Activated CD4-positive, alpha-beta memory T cell treated with anti-CD3 and anti-CD28 coated beads for 36 hours (primary cell): Measurements from ENCODE around the gene RBL2. TPM values are rescaled to one million over a fixed set of nuclear protein-coding genes. Genes with fewer than 3 reads are reported as not detected.
A peak's percentile ranks its signal among the peaks of the same experiment; 100 is the strongest.

Source experiments
- CTCF ChIA-PET: fragments of 350-600 bp; sonication (Branson Sonifier 250); formaldehyde crosslinking; loops from one replicate; lab custom pipeline; 2021; ENCODE audit warnings: antibody characterized with exemption, inconsistent platforms; lab: Charles Lee
- POLR2A ChIA-PET: fragments of 350-600 bp; sonication (Branson Sonifier 250); formaldehyde crosslinking; loops from one replicate; lab custom pipeline; 2021; ENCODE audit warnings: antibody characterized with exemption; lab: Charles Lee
- DNase-seq: peaks from one replicate; pipeline ENCODE4 v3.0.0-alpha.2; 2020
- H3K27ac Mint-ChIP-seq: one replicate; pipeline ENCODE4 v1.8.0; 2021; ENCODE audit warnings: mixed read lengths
- H3K27me3 Mint-ChIP-seq: one replicate; pipeline ENCODE4 v1.8.0; 2021; ENCODE audit warnings: mixed read lengths
- H3K36me3 Mint-ChIP-seq: one replicate; pipeline ENCODE4 v1.8.0; 2021; ENCODE audit warnings: mixed read lengths
- H3K4me1 Mint-ChIP-seq: one replicate; pipeline ENCODE4 v1.8.0; 2021; ENCODE audit warnings: low read depth, mixed read lengths
- H3K4me3 Mint-ChIP-seq: one replicate; pipeline ENCODE4 v1.8.0; 2021; ENCODE audit warnings: mild to moderate bottlenecking, mixed read lengths
- H3K9me3 Mint-ChIP-seq: one replicate; pipeline ENCODE4 v1.8.0; 2021; ENCODE audit warnings: mixed read lengths
- intact Hi-C: fragments of 100-400 bp; cut with micrococcal nuclease; formaldehyde crosslinking; loops from one replicate; pipeline ENCODE4 v1.15.1; 2023
- total RNA-seq, 2 experiments: library from RNA; stranded (reverse); gene quantifications; one replicate each; pipeline ENCODE4 v1.2.3, GENCODE V29; 2021

The RBL2 gene
- total RNA-seq, 2 experiments from 2014 or later: 79.9 to 84.6 TPM

DNA sequence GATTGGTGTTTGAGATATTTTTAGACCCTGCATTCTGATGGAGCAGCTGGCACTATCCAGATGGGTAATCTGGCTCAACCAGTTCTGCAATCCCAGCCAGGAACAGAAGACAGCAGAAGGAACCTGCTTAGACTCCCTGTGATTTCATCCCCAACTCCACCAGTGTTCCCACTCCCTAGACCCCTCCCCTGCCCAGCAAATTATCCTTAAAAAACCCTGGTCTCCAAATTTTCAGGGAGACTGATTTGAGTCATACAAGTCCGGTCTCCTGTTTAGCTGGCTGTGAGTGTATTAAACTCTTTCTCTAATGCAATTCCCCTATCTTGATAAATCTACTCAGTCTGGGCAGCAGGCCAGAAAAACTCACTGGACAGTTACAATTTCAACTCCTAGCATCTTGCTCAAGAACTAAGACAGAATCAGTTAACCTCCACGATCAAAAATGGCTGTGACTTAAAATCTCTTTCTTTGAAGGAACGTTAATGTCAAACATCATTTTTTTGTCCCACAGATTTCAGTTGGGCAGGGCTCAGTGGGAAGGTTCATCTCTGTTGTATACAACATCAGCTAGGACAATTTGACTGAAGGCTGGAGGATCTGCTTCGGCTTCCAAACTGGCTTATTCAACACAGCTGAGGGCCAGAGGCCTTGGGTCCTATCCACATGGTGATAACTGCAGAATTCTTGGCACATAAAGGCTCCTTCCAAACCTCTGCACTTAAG lies 4.9 kb upstream of the RBL2 start:
- H3K4me3 Mint-ChIP-seq: no peak overlapping the region
- DNase-seq: no peak
- H3K27ac Mint-ChIP-seq: no peak overlapping the region
- ChIA-PET CTCF (interaction anchor here (1.5 kb wide), 1 partner anchor 375 kb away, joined by 3 read pairs; the partner anchor contains the start of gene CHD9), POLR2A (no interaction called here)
- peaks cover 8% of the 10 kb centered on the region for H3K9me3 Mint-ChIP-seq
- no peaks in the 10 kb centered on the region for H3K27me3 Mint-ChIP-seq
- intact Hi-C loops: no loop called here
- no peaks in the 10 kb centered on the region for H3K36me3 Mint-ChIP-seq
- H3K4me1 Mint-ChIP-seq: peaks cover 9% of the 10 kb centered on the region

DNA sequence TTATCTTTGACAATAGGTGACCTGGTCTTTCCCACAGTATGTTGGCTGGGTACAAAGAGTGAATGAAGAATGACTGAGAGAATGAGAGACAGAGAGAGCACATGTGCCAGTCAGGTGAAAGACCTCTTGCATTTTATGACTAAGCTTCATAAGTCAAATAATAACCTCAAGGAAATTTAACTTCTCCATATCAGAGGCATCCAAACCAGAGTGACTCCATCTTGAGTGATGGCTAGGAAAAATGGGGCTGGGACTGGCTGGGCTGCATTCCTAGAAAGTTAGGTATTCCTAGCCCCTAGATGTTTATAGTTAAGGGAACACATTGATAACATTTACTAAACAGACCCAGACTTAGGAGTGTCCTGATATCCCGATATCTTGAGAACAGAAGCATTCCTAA lies 3.9 kb upstream of the RBL2 start:
- no peaks in the 10 kb centered on the region for H3K36me3 Mint-ChIP-seq

DNA sequence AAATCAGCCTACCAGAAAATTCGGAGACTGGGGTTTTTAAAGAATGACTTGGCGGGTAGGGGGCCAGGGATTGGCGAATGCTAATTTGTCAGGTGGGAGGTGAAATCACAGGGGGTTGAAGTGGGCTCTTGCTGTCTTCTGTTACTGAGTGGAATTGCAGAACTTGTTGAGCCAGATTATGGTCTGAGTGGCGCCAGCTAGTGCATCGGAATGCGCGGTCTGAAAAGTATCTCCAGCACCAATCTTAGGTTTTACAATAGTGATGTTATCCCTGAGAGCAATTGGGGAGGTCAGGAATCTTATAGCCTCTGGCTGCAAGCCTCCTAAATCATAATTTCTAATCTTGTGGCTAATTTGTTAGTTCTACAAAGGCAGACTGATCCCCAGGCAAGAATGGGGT lies 762 bp upstream of the RBL2 start:
- ChIA-PET CTCF (no interaction called here), POLR2A (interaction anchor here (0.6 to 2.3 kb wide), 3 partner anchors 12 to 69 kb away, joined by 3 to 16 read pairs (median 4); partner anchors contain the start of gene AKTIP)
- H3K36me3 Mint-ChIP-seq: no peaks in the 10 kb centered on the region
- peaks cover 40% of the 10 kb centered on the region for H3K4me1 Mint-ChIP-seq
- no peak for DNase-seq
- intact Hi-C loops: loop anchor here (10.0 kb wide), 1 partner anchor 379 kb away; the partner anchor contains the start of genes CHD9 and CHD9NB
- H3K27ac Mint-ChIP-seq: peak overlapping the region; percentile 92
- peak overlapping the region; percentile 80 for H3K4me3 Mint-ChIP-seq
- no peaks in the 10 kb centered on the region for H3K27me3 Mint-ChIP-seq
- H3K9me3 Mint-ChIP-seq: peaks cover 6% of the 10 kb centered on the region

More for the DNA sequence above, 3.9 kb upstream of the RBL2 start:
- ChIA-PET CTCF (no interaction called here), POLR2A (no interaction called here)
- intact Hi-C loops: loop anchor here (10.0 kb wide), 1 partner anchor 376 kb away; the partner anchor contains the start of genes CHD9 and CHD9NB
- H3K27ac Mint-ChIP-seq: no peak overlapping the region
- no peak for DNase-seq
- H3K9me3 Mint-ChIP-seq: peaks cover 6% of the 10 kb centered on the region
- H3K4me1 Mint-ChIP-seq: peaks cover 10% of the 10 kb centered on the region
- H3K27me3 Mint-ChIP-seq: no peaks in the 10 kb centered on the region
- H3K4me3 Mint-ChIP-seq: no peak overlapping the region

- Mint-ChIP-seq H3K36me3 (no peaks in the 10 kb centered on the region), H3K4me1 (peaks cover 40% of the 10 kb centered on the region), H3K27me3 (no peaks in the 10 kb centered on the region), H3K27ac (peak overlapping the region; percentile 92), H3K4me3 (peak overlapping the region; percentile 80), H3K9me3 (peaks cover 6% of the 10 kb centered on the region)
- ChIA-PET CTCF (interaction anchor here (0.7 kb wide), 1 partner anchor 104 kb away, joined by 3 read pairs; no protein-coding TSS in a partner anchor), POLR2A (interaction anchor here (0.6 to 2.3 kb wide), 7 partner anchors 11 to 304 kb away, joined by 3 to 16 read pairs (median 3); partner anchors contain the start of genes AKTIP, FTO and RPGRIP1L)
- intact Hi-C loops: loop anchor here (2.0 to 10.0 kb wide), 3 partner anchors 269 to 379 kb away; partner anchors contain the start of genes CHD9, CHD9NB and RPGRIP1L
- no peak for DNase-seq
These were observed 318 bp upstream of the RBL2 start for GRCh38 chr16:53433930-53434376.

DNA sequence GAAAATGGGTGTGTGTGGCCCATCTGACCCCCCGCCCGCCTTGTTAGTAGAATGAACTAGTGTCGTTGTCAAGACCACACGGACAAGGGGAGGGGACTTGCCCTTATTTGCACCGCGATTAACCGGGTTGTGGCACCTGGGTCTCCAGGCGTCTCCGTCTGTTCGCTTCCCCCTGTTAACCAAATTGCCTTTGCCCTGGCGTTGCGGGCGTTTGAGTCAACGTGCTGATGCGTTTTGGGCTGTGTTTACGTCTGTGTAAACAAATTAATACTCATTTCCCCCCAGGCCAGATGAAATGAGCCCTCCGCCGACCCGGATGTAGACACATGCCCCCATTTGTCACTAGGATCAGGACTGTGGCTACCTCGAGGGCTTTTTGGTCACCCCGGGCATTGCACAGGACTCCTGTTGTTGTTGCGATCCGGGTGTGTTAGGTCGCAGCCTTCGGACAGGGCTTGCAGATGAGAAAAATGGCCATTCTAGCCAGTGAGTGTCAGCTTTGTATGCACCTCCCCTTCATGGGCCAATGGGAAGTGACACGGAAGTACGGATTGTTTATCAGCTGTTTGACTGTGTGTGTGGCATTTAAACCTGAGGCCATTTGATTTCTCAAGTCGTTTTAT lies 906 bp downstream of the RBL2 start:
- DNase-seq: peak; percentile 70
- Mint-ChIP-seq H3K4me3 (peak overlapping the region; percentile 90), H3K27me3 (no peaks in the 10 kb centered on the region), H3K36me3 (peaks cover 2% of the 10 kb centered on the region), H3K27ac (peak overlapping the region; percentile 92), H3K4me1 (peaks cover 44% of the 10 kb centered on the region), H3K9me3 (no peaks in the 10 kb centered on the region)
- ChIA-PET CTCF (interaction anchor here (0.6 to 1.8 kb wide), 2 partner anchors 12 to 380 kb away, joined by 3 to 5 read pairs; partner anchors contain the start of gene CHD9), POLR2A (interaction anchor here (0.6 to 2.3 kb wide), 6 partner anchors 13 to 268 kb away, joined by 3 to 16 read pairs (median 3); partner anchors contain the start of genes AKTIP, FTO and RPGRIP1L)
- intact Hi-C loops: loop anchor here (1.0 to 10.0 kb wide), 6 partner anchors 22 to 380 kb away; partner anchors contain the start of genes AKTIP, CHD9, CHD9NB and RPGRIP1L

DNA sequence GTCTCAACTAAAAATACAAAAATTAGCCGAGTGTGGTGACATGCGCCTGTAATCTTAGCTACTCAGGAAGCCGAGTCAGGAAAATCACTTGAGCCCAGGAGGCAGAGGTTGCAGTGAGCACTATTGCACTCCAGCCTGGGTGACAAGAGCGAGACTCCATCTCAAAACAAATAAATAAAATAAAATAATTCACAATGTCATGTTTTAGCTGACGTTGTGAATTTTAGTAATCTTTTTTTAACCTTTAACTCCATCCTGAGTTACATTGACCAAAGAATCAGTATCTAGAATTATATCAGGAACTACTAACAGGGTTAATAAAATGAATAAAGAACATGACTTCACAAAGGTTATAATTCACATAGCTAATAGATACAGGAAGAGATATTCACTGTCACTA lies 5.9 kb downstream of the RBL2 start:
- intact Hi-C loops: no loop called here
- Mint-ChIP-seq H3K9me3 (no peaks in the 10 kb centered on the region), H3K27ac (no peak overlapping the region), H3K4me1 (peaks cover 37% of the 10 kb centered on the region), H3K4me3 (no peak overlapping the region), H3K27me3 (no peaks in the 10 kb centered on the region), H3K36me3 (peaks cover 24% of the 10 kb centered on the region)
- POLR2A ChIA-PET: no interaction called here
- DNase-seq: no peak
- CTCF ChIA-PET: no interaction called here

DNA sequence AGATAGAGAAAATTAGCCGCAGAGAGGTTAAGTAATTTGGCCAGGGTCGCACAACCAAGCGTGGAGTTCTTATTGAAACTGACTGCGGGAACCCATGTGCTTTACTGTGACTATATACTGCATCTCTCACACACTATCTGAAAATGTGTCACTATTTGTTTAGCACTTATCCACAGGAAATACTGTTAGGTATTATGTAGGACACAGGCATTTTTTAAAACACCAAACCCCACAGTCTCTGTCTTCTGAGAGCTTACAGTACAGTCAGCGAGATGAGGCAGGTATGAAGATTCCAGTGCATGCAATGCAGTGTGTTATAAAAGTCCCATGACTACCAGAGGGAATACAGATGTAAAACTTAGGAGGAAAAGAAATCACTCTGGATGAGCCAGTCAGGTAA lies 11.3 kb downstream of the RBL2 start:
- intact Hi-C loops: no loop called here
- no peak for DNase-seq
- CTCF ChIA-PET: interaction anchor here (0.9 to 1.5 kb wide), 2 partner anchors 9 to 12 kb away, joined by 5 to 6 read pairs; no protein-coding TSS in a partner anchor
- Mint-ChIP-seq H3K27ac (peak overlapping the region; percentile 75), H3K4me3 (no peak overlapping the region), H3K36me3 (peaks cover 33% of the 10 kb centered on the region), H3K27me3 (no peaks in the 10 kb centered on the region), H3K9me3 (no peaks in the 10 kb centered on the region), H3K4me1 (peaks cover 30% of the 10 kb centered on the region)
- POLR2A ChIA-PET: interaction anchor here (0.6 to 2.0 kb wide), 3 partner anchors 12 to 571 kb away, joined by 4 to 7 read pairs (median 4); no protein-coding TSS in a partner anchor

- ChIA-PET POLR2A (interaction anchor here (0.7 to 2.0 kb wide), 2 partner anchors 11 to 57 kb away, joined by 3 to 7 read pairs; partner anchors contain the start of gene AKTIP), CTCF (interaction anchor here (0.9 to 1.5 kb wide), 3 partner anchors 10 to 11 kb away, joined by 3 to 6 read pairs (median 5); no protein-coding TSS in a partner anchor)
- Mint-ChIP-seq H3K27ac (peak overlapping the region; percentile 75), H3K9me3 (no peaks in the 10 kb centered on the region), H3K4me3 (no peak overlapping the region), H3K4me1 (peaks cover 30% of the 10 kb centered on the region), H3K36me3 (peaks cover 32% of the 10 kb centered on the region), H3K27me3 (no peaks in the 10 kb centered on the region)
- intact Hi-C loops: no loop called here
- DNase-seq: no peak
These were observed 11.8 kb downstream of the RBL2 start for GRCh38 chr16:53446090-53446489.

DNA sequence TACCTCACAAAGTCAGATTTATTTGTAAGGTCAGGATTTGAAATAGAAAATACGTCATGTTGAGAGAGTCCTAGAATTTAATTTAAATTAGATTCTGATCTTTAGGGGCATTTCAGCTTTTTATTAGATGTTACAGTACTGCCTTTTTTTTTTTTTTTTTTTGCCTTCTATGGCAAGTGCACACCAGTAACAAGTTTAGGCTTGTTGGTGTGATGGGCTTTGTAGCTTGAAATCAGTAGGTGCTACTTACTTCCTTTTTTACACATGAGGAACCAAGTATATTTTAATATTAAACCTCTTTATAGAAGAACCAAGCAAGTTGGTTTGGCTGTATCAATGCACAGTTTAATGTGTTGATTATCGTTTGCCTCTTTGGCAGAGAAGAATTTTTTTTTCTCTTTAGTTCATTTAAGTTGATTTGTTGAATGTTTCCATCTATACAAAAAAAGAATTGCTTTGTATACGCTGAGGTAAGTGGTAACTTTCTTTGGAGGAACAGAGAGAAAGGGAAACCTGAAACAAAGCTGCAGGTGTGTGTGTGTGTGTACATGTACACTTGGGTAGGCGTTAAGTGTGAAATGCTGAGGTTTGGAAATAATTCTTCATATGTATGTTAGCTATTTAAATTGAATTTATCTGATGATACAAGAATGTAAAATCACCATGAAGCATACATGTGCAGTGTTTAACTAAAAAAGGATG lies 15.7 kb downstream of the RBL2 start:
- Mint-ChIP-seq H3K36me3 (peaks cover 23% of the 10 kb centered on the region), H3K27ac (peak overlapping the region; percentile 33), H3K4me3 (no peak overlapping the region), H3K27me3 (no peaks in the 10 kb centered on the region), H3K4me1 (peaks cover 58% of the 10 kb centered on the region), H3K9me3 (no peaks in the 10 kb centered on the region)
- POLR2A ChIA-PET: no interaction called here
- CTCF ChIA-PET: interaction anchor here (0.5 kb wide), 1 partner anchor 81 kb away, joined by 6 read pairs; no protein-coding TSS in a partner anchor
- no peak for DNase-seq
- intact Hi-C loops: loop anchor here (10.0 kb wide), 1 partner anchor 1475 kb away; no protein-coding TSS in a partner anchor

DNA sequence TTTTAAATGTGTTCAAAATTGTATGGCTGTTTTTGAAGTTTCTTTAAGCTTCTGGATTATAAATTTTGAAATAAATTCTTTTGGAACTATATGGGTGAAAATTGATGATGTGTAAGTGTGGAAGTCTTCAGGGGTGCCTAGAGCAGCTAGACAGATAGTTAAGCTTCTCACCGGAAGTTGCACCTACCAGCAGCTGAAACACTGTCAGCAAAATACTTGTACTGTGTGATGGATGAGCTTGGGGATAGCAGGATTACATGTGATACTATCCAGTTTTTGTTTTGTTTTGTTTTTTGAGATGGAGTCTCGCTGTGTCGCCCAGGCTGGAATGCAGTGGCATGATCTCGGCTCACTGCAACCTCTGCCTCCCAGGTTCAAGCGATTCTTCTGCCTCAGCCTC lies 19.7 kb downstream of the RBL2 start:
- H3K27me3 Mint-ChIP-seq: no peaks in the 10 kb centered on the region
- POLR2A ChIA-PET: interaction anchor here (1.2 kb wide), 1 partner anchor 50 kb away, joined by 3 read pairs; the partner anchor contains the start of gene AKTIP
- H3K9me3 Mint-ChIP-seq: no peaks in the 10 kb centered on the region
- H3K36me3 Mint-ChIP-seq: peaks cover 40% of the 10 kb centered on the region
- no peak for DNase-seq
- no peak overlapping the region for H3K4me3 Mint-ChIP-seq
- CTCF ChIA-PET: no interaction called here
- peak overlapping the region; percentile 70 for H3K27ac Mint-ChIP-seq
- intact Hi-C loops: loop anchor here (10.0 kb wide), 1 partner anchor 1471 kb away; no protein-coding TSS in a partner anchor
- peaks cover 80% of the 10 kb centered on the region for H3K4me1 Mint-ChIP-seq

DNA sequence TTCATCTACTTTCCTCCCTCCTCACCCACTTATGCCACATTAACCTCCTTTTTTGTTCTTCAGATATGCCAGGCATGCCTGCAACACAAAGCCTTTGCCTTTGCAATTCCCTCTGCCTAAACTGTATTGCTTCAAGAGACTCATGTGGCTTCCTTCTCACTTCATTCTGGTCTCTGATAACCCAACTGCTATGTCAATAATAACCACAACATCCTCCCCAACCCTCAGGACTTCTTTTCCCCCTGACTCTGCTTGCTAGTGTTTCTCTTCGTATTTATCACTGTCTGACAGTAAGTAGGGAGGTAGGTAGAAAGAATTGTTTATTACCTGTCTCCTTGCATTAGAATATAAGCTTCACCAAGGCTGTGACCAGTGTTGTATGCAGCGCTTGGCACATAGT lies 22.4 kb downstream of the RBL2 start:
- CTCF ChIA-PET: interaction anchor here (0.7 to 1.2 kb wide), 3 partner anchors 10 to 402 kb away, joined by 3 read pairs; partner anchors contain the start of gene CHD9
- peak; percentile 24 for DNase-seq
- Mint-ChIP-seq H3K36me3 (peaks cover 54% of the 10 kb centered on the region), H3K9me3 (no peaks in the 10 kb centered on the region), H3K27ac (peak overlapping the region; percentile 87), H3K4me3 (peak overlapping the region; percentile 56), H3K27me3 (no peaks in the 10 kb centered on the region), H3K4me1 (peaks cover 86% of the 10 kb centered on the region)
- intact Hi-C loops: loop anchor here (1.0 to 10.0 kb wide), 5 partner anchors 21 to 1468 kb away; partner anchors contain the start of gene AKTIP
- POLR2A ChIA-PET: interaction anchor here (1.0 to 1.6 kb wide), 4 partner anchors 12 to 42 kb away, joined by 3 to 7 read pairs (median 4); no protein-coding TSS in a partner anchor
